Calu3 (cell line): ENCODE results near the gene HEXB. TPM values are rescaled to one million over a fixed set of nuclear protein-coding genes. Genes with fewer than 3 reads are reported as not detected.

Experiments used
- Bru-seq: library from RNA; stranded (reverse); fragments of 400-500 nt; gene quantifications from one replicate; lab custom pipeline; 2021; lab: Mats Ljungman, UMichigan
- BruChase-seq, 2 experiments: library from RNA; stranded (reverse); fragments of 400-500 nt; gene quantifications; one replicate each; lab custom pipeline; 2021; lab: Mats Ljungman, UMichigan
- BruUV-seq: library from RNA; stranded (reverse); fragments of 400-500 nt; replicated peaks from 2 replicates; lab custom pipeline; 2021; lab: Mats Ljungman, UMichigan
- CTCF ChIA-PET: fragments of 300-600 bp; sonication (Branson Sonifier 250); formaldehyde crosslinking; loops from one replicate; lab custom pipeline; 2022; ENCODE audit warnings: antibody characterized with exemption; lab: Charles Lee
- DNase-seq: peaks from one replicate; pipeline ENCODE4 v3.0.0; 2022
- H3K27ac Mint-ChIP-seq: one replicate; pipeline ENCODE4 v1.8.0; 2022; ENCODE audit warnings: mixed read lengths; ENCODE audit not compliant: unreplicated experiment
- H3K27me3 Mint-ChIP-seq: one replicate; pipeline ENCODE4 v1.8.0; 2022; ENCODE audit warnings: mixed read lengths; ENCODE audit not compliant: unreplicated experiment
- H3K36me3 Mint-ChIP-seq: one replicate; pipeline ENCODE4 v1.8.0; 2022; ENCODE audit warnings: mild to moderate bottlenecking, moderate library complexity, mixed read lengths; ENCODE audit not compliant: insufficient read depth, unreplicated experiment
- H3K4me1 Mint-ChIP-seq: one replicate; pipeline ENCODE4 v1.8.0; 2022; ENCODE audit warnings: mild to moderate bottlenecking, low read depth, mixed read lengths; ENCODE audit not compliant: unreplicated experiment
- H3K4me3 Mint-ChIP-seq: one replicate; pipeline ENCODE4 v1.8.0; 2022; ENCODE audit warnings: mild to moderate bottlenecking, low read depth, moderate library complexity, mixed read lengths; ENCODE audit not compliant: unreplicated experiment
- H3K9me3 Mint-ChIP-seq: one replicate; pipeline ENCODE4 v1.8.0; 2022; ENCODE audit warnings: low read depth, mixed read lengths; ENCODE audit not compliant: unreplicated experiment
- intact Hi-C: fragments of 100-400 bp; cut with micrococcal nuclease; formaldehyde crosslinking; loops from one replicate; pipeline ENCODE4 v1.10.0; 2022; ENCODE audit not compliant: unreplicated experiment
- long read RNA-seq: library from polyadenylated mRNA; stranded (forward); transcript quantifications from one replicate; pipeline ENCODE4 v2.0.0, GENCODE V29; 2022
- total RNA-seq: library from RNA; stranded (reverse); gene quantifications from 2 replicates; pipeline ENCODE4 v1.2.3, GENCODE V29; 2022
- TF ChIP-seq, protein P1 (sequence below): fragments of 200-600 bp; IDR thresholded peaks from one replicate; pipeline ENCODE4 v1.8.0; 2022; ENCODE audit warnings: antibody characterized with exemption; ENCODE audit not compliant: unreplicated experiment

The HEXB gene
- 212 and 223 TPM in 2 replicates for total RNA-seq
- percentile 64 among the genes with signal in this experiment for Bru-seq, nascent RNA
- BruChase-seq, experiment 1, labeled RNA remaining after a 6-hour chase, result percentile 71 among the genes with signal in this experiment
- BruChase-seq, experiment 2, labeled RNA remaining after a 2-hour chase, result percentile 58 among the genes with signal in this experiment
- long read RNA-seq, transcript HEXB-209 (6 exons, 1,684 nt), result minor isoform, 12 of 430 reads
- long read RNA-seq, transcript HEXB-201 (14 exons, 1,901 nt), result major isoform, 377 of 430 reads
- long read RNA-seq, partial matches to known transcripts, result 16 of 430 reads
- long read RNA-seq, other reads (novel, unspliced or antisense), result 20 of 430 reads

DNA sequence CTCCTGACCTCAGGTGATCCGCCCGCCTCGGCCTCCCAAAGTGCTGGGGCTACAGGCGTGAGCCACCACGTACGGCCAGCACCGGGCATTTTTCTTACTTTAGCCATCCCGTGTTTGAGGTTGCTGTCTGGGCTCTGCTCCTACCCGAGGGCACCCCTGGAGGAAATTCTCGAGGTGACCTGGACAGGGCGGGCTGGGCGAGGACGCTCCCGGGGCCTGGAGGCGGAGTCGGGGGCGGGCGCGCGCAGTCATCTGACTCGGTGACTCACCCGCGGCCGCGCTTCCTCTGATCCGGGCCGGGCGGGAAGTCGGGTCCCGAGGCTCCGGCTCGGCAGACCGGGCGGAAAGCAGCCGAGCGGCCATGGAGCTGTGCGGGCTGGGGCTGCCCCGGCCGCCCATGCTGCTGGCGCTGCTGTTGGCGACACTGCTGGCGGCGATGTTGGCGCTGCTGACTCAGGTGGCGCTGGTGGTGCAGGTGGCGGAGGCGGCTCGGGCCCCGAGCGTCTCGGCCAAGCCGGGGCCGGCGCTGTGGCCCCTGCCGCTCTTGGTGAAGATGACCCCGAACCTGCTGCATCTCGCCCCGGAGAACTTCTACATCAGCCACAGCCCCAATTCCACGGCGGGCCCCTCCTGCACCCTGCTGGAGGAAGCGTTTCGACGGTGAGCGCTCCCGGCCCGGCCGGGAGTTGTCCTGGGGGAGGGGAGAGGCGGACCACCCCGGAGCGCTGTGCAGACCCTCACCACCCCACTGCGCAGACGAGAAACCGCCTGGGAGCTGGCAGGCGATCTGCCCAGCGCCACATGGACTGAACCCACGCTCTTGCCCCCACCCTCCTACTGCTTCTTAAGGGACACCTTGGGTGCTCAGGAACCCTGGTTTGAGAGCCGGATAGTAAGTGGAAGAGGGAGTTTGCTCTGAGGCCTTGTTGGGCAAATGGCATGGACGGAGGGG lies at the start of gene HEXB:
Gene HEXB, plus strand, starts transcription at position 334 of the 952 bp plus-strand sequence. Its CDS starts 28 bp downstream, at position 362.
- H3K27ac Mint-ChIP-seq, result peak within 1 kb of the TSS; percentile 56
- no peaks in the 10 kb centered on the region for H3K27me3 Mint-ChIP-seq
- TF ChIP-seq, protein P1, sequence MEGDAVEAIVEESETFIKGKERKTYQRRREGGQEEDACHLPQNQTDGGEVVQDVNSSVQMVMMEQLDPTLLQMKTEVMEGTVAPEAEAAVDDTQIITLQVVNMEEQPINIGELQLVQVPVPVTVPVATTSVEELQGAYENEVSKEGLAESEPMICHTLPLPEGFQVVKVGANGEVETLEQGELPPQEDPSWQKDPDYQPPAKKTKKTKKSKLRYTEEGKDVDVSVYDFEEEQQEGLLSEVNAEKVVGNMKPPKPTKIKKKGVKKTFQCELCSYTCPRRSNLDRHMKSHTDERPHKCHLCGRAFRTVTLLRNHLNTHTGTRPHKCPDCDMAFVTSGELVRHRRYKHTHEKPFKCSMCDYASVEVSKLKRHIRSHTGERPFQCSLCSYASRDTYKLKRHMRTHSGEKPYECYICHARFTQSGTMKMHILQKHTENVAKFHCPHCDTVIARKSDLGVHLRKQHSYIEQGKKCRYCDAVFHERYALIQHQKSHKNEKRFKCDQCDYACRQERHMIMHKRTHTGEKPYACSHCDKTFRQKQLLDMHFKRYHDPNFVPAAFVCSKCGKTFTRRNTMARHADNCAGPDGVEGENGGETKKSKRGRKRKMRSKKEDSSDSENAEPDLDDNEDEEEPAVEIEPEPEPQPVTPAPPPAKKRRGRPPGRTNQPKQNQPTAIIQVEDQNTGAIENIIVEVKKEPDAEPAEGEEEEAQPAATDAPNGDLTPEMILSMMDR, result no peak
- no TSS peak for BruUV-seq
- H3K4me3 Mint-ChIP-seq, result peak within 1 kb of the TSS; percentile 79
- peak; percentile 97 for DNase-seq
- CTCF ChIA-PET, result interaction anchor here (0.5 to 1.3 kb wide), 7 partner anchors 15 to 718 kb away, joined by 3 to 5 read pairs (median 4); no protein-coding TSS in a partner anchor
- intact Hi-C loops, result no loop called here
- peaks cover 24% of the 10 kb centered on the region for H3K36me3 Mint-ChIP-seq
- H3K4me1 Mint-ChIP-seq, result peaks cover 27% of the 10 kb centered on the region
- no peaks in the 10 kb centered on the region for H3K9me3 Mint-ChIP-seq

DNA sequence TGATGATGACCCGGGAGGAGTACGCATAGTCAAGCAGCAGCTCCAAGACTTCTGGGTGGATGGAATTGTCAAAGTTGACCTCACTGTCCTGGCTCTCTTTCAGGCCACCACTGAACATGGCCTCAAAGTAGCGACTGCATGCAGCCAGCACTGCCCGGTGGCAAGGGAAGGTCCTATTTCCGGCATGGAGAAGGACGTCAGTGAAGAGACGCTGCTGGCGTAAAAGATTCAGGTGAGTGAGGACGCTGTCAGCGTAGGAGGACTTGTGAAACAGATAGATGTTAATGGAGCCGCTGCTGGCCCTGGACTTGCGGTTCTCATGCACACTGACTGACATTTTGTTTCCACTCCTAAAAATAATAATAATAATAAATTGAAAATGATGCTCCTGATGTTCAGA lies 48.9 kb upstream of the HEXB start:
- intact Hi-C loops, result no loop called here
- peaks cover 71% of the 10 kb centered on the region for H3K4me1 Mint-ChIP-seq
- no TSS peak for BruUV-seq
- peak overlapping the region; percentile 92 for H3K4me3 Mint-ChIP-seq
- H3K27me3 Mint-ChIP-seq, result no peaks in the 10 kb centered on the region
- H3K27ac Mint-ChIP-seq, result peak overlapping the region; percentile 64
- no peaks in the 10 kb centered on the region for H3K9me3 Mint-ChIP-seq
- H3K36me3 Mint-ChIP-seq, result peaks cover 99% of the 10 kb centered on the region
- TF ChIP-seq, protein P1, result no peak
- DNase-seq, result no peak
- CTCF ChIA-PET, result interaction anchor here (0.6 to 1.2 kb wide), 5 partner anchors 42 to 812 kb away, joined by 3 to 9 read pairs (median 4); no protein-coding TSS in a partner anchor

DNA sequence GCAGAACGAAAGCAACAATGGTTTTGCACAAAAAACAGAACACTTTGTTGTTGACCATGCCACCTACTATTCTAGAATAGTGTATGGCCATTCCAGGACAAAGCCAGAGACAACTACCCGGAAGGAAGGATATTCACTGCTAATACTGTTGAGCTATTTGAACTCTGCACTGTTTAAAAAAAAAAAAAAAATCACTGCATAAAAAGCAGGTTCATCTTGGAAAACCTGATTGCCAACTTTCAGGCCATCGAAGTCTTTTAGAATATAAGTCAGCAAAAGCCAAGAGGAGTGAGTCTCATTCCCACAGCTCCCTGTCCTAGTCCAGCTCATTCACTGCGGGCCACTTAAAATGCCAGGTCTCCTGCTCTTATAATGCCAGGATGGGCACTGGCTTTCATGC lies 48.5 kb upstream of the HEXB start:
- peaks cover 71% of the 10 kb centered on the region for H3K4me1 Mint-ChIP-seq
- no TSS peak for BruUV-seq
- CTCF ChIA-PET, result interaction anchor here (0.5 to 1.2 kb wide), 7 partner anchors 13 to 813 kb away, joined by 3 to 9 read pairs (median 3); no protein-coding TSS in a partner anchor

More for the DNA sequence above, 48.5 kb upstream of the HEXB start:
- TF ChIP-seq, protein P1, result no peak
- peak overlapping the region; percentile 92 for H3K4me3 Mint-ChIP-seq
- peak overlapping the region; percentile 64 for H3K27ac Mint-ChIP-seq
- no peaks in the 10 kb centered on the region for H3K27me3 Mint-ChIP-seq
- H3K9me3 Mint-ChIP-seq, result no peaks in the 10 kb centered on the region
- DNase-seq, result peak; percentile 59
- peaks cover 99% of the 10 kb centered on the region for H3K36me3 Mint-ChIP-seq
- intact Hi-C loops, result no loop called here
